Brain microvascular endothelial cell (primary cell): ENCODE data around the gene MINDY4B.
A peak's percentile ranks its signal among the peaks of the same experiment; 100 is the strongest.

ENCODE experiments used
- DNase-seq: peaks from one replicate; pipeline ENCODE4 v3.0.0-alpha.2; 2020
- H3K27ac ChIP-seq: fragments of 250-450 bp; sonication (Bioruptor Pico); 2 replicates; pipeline ENCODE4 v1.5.1; 2020; ENCODE audit warnings: mild to moderate bottlenecking, moderate library complexity
- H3K27me3 ChIP-seq: fragments of 250-450 bp; sonication (Bioruptor Pico); replicated peaks from 2 replicates; pipeline ENCODE4 v1.5.1; 2020; ENCODE audit warnings: mild to moderate bottlenecking
- H3K36me3 ChIP-seq: fragments of 250-450 bp; sonication (Bioruptor Pico); replicated peaks from 2 replicates; pipeline ENCODE4 v1.5.1; 2020; ENCODE audit warnings: mild to moderate bottlenecking
- H3K4me3 ChIP-seq: 2 replicates; pipeline ENCODE4 v1.5.1; 2011; ENCODE audit warnings: low read depth, mild to moderate bottlenecking, control low read depth, low read length, moderate library complexity
- in situ Hi-C: cut with HindIII; loops from 2 replicates; pipeline ENCODE4 v1.10.0; 2017; ENCODE audit warnings: low sequenced_read_pairs, low pct_ligation_motif_present
- TF ChIP-seq, protein P1 (sequence below): IDR thresholded peaks from 2 replicates; pipeline ENCODE4 v1.5.1; 2011; ENCODE audit warnings: low read depth, mild to moderate bottlenecking, moderate library complexity, low read length, control low read depth, inconsistent platforms; ENCODE audit errors: missing control alignments

Gene MINDY4B

GRCh38 chr3:150905339-150905738 is at the start of gene MINDY4B:
Gene MINDY4B, minus strand, starts transcription at chr3:150905439. Its CDS starts 0 bp downstream, at chr3:150905439.
- no peak within 1 kb of the TSS for H3K4me3 ChIP-seq

GRCh38 chr3:150951923-150952322 is 46.7 kb upstream of the MINDY4B start:
- H3K27ac ChIP-seq, result no peak overlapping the region
- TF ChIP-seq, protein P1, sequence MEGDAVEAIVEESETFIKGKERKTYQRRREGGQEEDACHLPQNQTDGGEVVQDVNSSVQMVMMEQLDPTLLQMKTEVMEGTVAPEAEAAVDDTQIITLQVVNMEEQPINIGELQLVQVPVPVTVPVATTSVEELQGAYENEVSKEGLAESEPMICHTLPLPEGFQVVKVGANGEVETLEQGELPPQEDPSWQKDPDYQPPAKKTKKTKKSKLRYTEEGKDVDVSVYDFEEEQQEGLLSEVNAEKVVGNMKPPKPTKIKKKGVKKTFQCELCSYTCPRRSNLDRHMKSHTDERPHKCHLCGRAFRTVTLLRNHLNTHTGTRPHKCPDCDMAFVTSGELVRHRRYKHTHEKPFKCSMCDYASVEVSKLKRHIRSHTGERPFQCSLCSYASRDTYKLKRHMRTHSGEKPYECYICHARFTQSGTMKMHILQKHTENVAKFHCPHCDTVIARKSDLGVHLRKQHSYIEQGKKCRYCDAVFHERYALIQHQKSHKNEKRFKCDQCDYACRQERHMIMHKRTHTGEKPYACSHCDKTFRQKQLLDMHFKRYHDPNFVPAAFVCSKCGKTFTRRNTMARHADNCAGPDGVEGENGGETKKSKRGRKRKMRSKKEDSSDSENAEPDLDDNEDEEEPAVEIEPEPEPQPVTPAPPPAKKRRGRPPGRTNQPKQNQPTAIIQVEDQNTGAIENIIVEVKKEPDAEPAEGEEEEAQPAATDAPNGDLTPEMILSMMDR, result no peak
- H3K4me3 ChIP-seq, result no peak overlapping the region
- H3K36me3 ChIP-seq, result no peaks in the 10 kb centered on the region
- in situ Hi-C loops, result no loop called here
- DNase-seq, result no peak
- H3K27me3 ChIP-seq, result peaks cover 10% of the 10 kb centered on the region

More at GRCh38 chr3:150905339-150905738, at the start of gene MINDY4B:
- Histone ChIP-seq H3K36me3 (no peaks in the 10 kb centered on the region), H3K27ac (no peak within 1 kb of the TSS), H3K27me3 (peaks cover 31% of the 10 kb centered on the region)
- no peak for DNase-seq
- TF ChIP-seq, protein P1, result no peak
- in situ Hi-C loops, result no loop called here

DNA sequence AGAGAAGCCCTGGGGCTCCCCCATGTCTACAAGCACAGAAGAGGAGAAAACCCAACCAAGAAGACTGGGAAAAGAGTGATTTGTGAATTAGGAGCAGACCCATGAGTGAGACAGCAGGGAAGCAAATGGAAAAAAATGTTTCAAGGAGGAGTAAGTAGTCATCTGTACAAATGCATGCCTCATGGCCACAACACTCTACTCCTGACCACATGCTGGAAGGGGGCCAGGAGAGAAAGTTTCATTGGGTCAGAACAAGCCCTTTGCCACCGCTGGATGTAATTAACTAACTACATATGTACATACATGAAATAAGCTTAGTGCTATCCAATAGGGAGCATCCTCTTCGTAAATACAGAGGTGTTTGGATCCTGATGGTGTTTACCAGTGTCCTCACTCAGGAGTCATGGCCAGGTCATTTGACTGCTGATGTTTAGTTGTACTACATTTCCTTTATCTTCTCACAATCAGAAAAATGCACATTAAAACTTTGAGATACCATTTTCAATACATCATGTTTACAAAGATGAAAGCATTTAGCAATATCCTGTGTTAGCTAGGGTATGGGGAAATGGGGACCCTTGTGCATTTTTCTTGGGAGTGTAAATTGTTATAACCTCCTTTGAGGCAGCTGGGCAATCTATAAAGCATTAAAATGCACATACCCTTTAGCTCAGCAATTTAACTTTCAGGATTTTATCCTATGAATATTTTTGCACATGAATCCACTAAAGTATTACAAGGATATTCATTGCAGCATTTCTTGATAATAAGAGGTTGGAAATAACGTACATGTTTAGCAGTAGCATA is 40.2 kb upstream of the MINDY4B start:
- in situ Hi-C loops, result no loop called here
- no peaks in the 10 kb centered on the region for H3K36me3 ChIP-seq

DNA sequence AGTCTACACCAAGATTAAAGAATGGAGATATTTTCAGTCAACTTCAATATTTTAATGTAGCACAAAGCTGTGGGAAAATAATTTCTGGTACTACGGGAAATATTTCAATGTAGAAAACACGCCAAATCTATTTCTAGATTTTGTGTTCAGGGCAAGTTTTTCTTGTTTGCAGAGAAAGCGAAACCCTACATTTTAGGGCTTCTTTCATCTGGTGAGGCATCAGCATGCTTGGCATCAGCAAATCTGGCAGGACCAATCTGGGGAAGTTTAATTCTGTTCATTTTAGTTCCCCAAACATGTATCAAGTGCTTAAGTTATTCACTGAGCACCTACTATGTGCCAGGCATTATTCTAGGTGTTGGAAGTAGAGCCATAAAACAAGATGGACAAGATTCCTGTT is 37.0 kb upstream of the MINDY4B start:
- DNase-seq, result no peak
- Histone ChIP-seq H3K27ac (no peak overlapping the region), H3K36me3 (no peaks in the 10 kb centered on the region), H3K4me3 (no peak overlapping the region), H3K27me3 (peaks cover 4% of the 10 kb centered on the region)
- TF ChIP-seq, protein P1, result no peak
- in situ Hi-C loops, result no loop called here

More for the DNA sequence above, 40.2 kb upstream of the MINDY4B start:
- TF ChIP-seq, protein P1, result no peak
- H3K4me3 ChIP-seq, result no peak overlapping the region
- no peak overlapping the region for H3K27ac ChIP-seq
- peaks cover 2% of the 10 kb centered on the region for H3K27me3 ChIP-seq
- DNase-seq, result peak; percentile 82

GRCh38 chr3:150936693-150937092 is 31.5 kb upstream of the MINDY4B start:
- H3K4me3 ChIP-seq, result no peak overlapping the region

More at GRCh38 chr3:150936693-150937092, 31.5 kb upstream of the MINDY4B start:
- peaks cover 10% of the 10 kb centered on the region for H3K27me3 ChIP-seq
- in situ Hi-C loops, result no loop called here
- TF ChIP-seq, protein P1, result no peak
- no peak for DNase-seq
- no peaks in the 10 kb centered on the region for H3K36me3 ChIP-seq
- no peak overlapping the region for H3K27ac ChIP-seq
